Heart right ventricle (tissue), 16 donors: Measurements from ENCODE around the gene ZMYM1. TPM values are rescaled to one million over a fixed set of nuclear protein-coding genes. Genes with fewer than 3 reads are reported as not detected.

Experiments
- ATAC-seq, 8 donors: fragments of 200-7000 bp; cut with Tn5 transposase; one replicate each; pipeline ENCODE4 v1.9.1; 2020; ENCODE audit warnings: mild to moderate bottlenecking in 8 of 8, moderate library complexity in 8 of 8, moderate number of reproducible peaks in 1 of 8
- DNase-seq, 2 donors: peaks; one replicate each; pipeline ENCODE4 v3.0.0-alpha.2; 2020
- H3K27ac ChIP-seq, 10 donors: fragments of 200-600 bp; sonication (generic) in 2 of 10; one replicate each; pipeline versions ENCODE4 v1.5.0 to v1.8.0; 2020 to 2022; ENCODE audit warnings: mild to moderate bottlenecking in 3 of 10
- H3K27me3 ChIP-seq, 7 donors: fragments of 200-600 bp; one replicate each; pipeline ENCODE4 v1.8.0; 2021 to 2022; ENCODE audit warnings: mild to moderate bottlenecking in 2 of 7
- H3K36me3 ChIP-seq, 9 donors: fragments of 200-600 bp; sonication (generic) in 1 of 9; one replicate each; pipeline versions ENCODE4 v1.5.0 to v1.8.0; 2020 to 2022; ENCODE audit warnings: mild to moderate bottlenecking in 2 of 9
- H3K4me1 ChIP-seq, 9 donors: fragments of 200-600 bp; sonication (generic) in 1 of 9; one replicate each; pipeline versions ENCODE4 v1.5.0 to v1.8.0; 2020 to 2022; ENCODE audit warnings: mild to moderate bottlenecking in 4 of 9
- H3K4me3 ChIP-seq, 10 donors: fragments of 200-600 bp; sonication (generic) in 2 of 10; one replicate each; pipeline versions ENCODE4 v1.5.0 to v1.8.0; 2020 to 2022; ENCODE audit warnings: mild to moderate bottlenecking in 7 of 10, moderate library complexity in 2 of 10
- H3K9me3 ChIP-seq, 11 donors: fragments of 200-600 bp in 10 of 11; sonication (generic) in 2 of 11; one replicate each; pipeline versions ENCODE4 v1.5.0 to v1.8.0; 2013 to 2022; ENCODE audit warnings: mild to moderate bottlenecking in 2 of 11, control low read depth in 1 of 11, moderate library complexity in 1 of 11
- WGBS, 2 donors: extraction: QIAGEN DNeasy Blood & Tissue Kit; methylation state at CpG; one replicate each; pipeline ENCODE4 v1.1.7; 2013; ENCODE audit warnings: inconsistent platforms in 1 of 2; 5-methylcytosine and 5-hydroxymethylcytosine counted together
- intact Hi-C, 10 donors: fragments of 100-400 bp; cut with DNase I; formaldehyde crosslinking; loops; one replicate each; pipeline versions ENCODE4 v1.11.1 to v1.14.2; 2022
- polyA plus RNA-seq, 2 donors: library from polyadenylated mRNA; stranded (reverse); fragments of 200-250 nt; gene quantifications; one replicate each; pipeline ENCODE4 v1.2.3, GENCODE V29; 2013
- total RNA-seq, 10 donors: library from RNA; stranded (reverse); fragmentation: NEBNext Ultra II Directional in 3 of 10; extraction: Animal tissue kit (Norgen Biotek cat#: 25700) in 3 of 10; gene quantifications; one replicate each; pipeline versions ENCODE4 v1.2.1 to v1.2.4, GENCODE V29; 2021 to 2023
- TF ChIP-seq, protein P1 (sequence below), 9 donors: fragments of 200-600 bp; sonication (generic) in 2 of 9; IDR thresholded peaks; one replicate each; pipeline versions ENCODE4 v1.5.0 to v1.8.0; 2021 to 2022; ENCODE audit warnings: antibody characterized with exemption in 9 of 9, mild to moderate bottlenecking in 5 of 9, moderate library complexity in 1 of 9
- donor health status: Arrhythmogenic right ventricular cardiomyopathy.
- donor health status: ischemic (EF 13 %, LVEDD 7.1; RV severe dilation, severe dysfunction).
- donor health status: healthy with polysubstance abuse.
- donor health status: DM: no; HTN: yes; CAD: no.
- donor health status: DM: no; HTN: no; CAD: no.
- donor health status: ischemic (EF 25% LVEDD 6.9; RV normal size, moderate dysfunction).
- donor health status: ischemic (EF 25% LVEDD 5.7; RV mildly dilated, moderate dysfunction).
- donor health status: healthy.
- donor health status: DM: yes; HTN: yes; CAD: no.
- donor health status: Ischemic cardiomyopathy.
- donor health status: ischemic (EF 35%, LVEDD 5.7; RV mildly dilated, moderate dysfunction).
- donor health status: nonischemic (EF 11% LVEDD 7.7; RV severe dilation, severe dysfunction).
- donor health status: DM: yes; HTN: yes; CAD: no.
- donor health status: PGD.
- donor health status: ischemic (EF 29% LVEDD 5.4; RV normal size, mild dysfunction).
- donor health status: nonischemic (EF 23%, LVEDD 6.1; RV moderate dilation, normal function).

ZMYM1 gene
- total and polyA plus RNA-seq, 12 donors: 1.2 to 11.0 (median 7.3) TPM

- peaks cover 0 to 24% (median 0%) of the 10 kb centered on the region in 9 donors for H3K36me3 ChIP-seq
- peak in 1 of 2 donors; percentile 27 for DNase-seq
- ATAC-seq: peak in 7 of 8 donors; percentile 3 to 62 (median 44)
Measured at GRCh38 chr1:35030756-35031446, 48.3 kb upstream of the ZMYM1 start.

DNA sequence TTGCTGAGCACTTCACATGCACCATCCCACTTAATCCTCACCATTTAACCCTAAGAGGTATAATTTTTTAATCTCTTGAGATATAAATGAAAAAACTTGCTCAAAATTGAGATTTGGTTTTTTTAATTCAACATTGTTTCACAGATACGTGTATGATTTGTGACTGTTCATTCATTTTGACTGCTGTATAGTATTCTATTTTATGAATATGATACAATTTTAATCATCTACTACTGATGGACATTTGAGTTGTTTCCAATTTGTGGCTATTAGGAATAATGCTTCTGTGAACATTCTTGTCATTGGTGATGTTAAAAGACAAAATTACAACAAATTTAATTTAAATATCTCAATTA is 46.8 kb upstream of the ZMYM1 start:
- TF ChIP-seq, protein P1, sequence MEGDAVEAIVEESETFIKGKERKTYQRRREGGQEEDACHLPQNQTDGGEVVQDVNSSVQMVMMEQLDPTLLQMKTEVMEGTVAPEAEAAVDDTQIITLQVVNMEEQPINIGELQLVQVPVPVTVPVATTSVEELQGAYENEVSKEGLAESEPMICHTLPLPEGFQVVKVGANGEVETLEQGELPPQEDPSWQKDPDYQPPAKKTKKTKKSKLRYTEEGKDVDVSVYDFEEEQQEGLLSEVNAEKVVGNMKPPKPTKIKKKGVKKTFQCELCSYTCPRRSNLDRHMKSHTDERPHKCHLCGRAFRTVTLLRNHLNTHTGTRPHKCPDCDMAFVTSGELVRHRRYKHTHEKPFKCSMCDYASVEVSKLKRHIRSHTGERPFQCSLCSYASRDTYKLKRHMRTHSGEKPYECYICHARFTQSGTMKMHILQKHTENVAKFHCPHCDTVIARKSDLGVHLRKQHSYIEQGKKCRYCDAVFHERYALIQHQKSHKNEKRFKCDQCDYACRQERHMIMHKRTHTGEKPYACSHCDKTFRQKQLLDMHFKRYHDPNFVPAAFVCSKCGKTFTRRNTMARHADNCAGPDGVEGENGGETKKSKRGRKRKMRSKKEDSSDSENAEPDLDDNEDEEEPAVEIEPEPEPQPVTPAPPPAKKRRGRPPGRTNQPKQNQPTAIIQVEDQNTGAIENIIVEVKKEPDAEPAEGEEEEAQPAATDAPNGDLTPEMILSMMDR (IDR thresholded peaks at IDR 0.05): no peak
- intact Hi-C loops: loop anchor here in 3 of 10 donors (5.0 to 10.0 kb wide), 4 partner anchors 40 to 152 kb away; partner anchors contain the start of gene ZMYM1 (in 1 of the 3)
- DNase-seq (no peak), ATAC-seq (no peak)
- peaks cover 0 to 27% (median 20%) of the 10 kb centered on the region in 9 donors for H3K4me1 ChIP-seq
- peaks cover 0 to 9% (median 0%) of the 10 kb centered on the region in 9 donors for H3K36me3 ChIP-seq
- WGBS, 2 donors: 94 to 98% methylated on average over 1 of the region's 1 CpG
- peak overlapping the region in 8 of 10 donors; percentile 60 to 89 (median 68) for H3K4me3 ChIP-seq
- H3K27ac ChIP-seq: peak overlapping the region in 7 of 10 donors; percentile 80 to 96 (median 90)
- peaks cover 0 to 20% (median 8%) of the 10 kb centered on the region in 11 donors for H3K9me3 ChIP-seq
- H3K27me3 ChIP-seq: no peaks in the 10 kb centered on the region

More at GRCh38 chr1:35030756-35031446, 48.3 kb upstream of the ZMYM1 start:
- Histone ChIP-seq H3K4me1 (peaks cover 0 to 27% (median 20%) of the 10 kb centered on the region in 9 donors), H3K27ac (peak overlapping the region; percentile 80 to 97 (median 92)), H3K27me3 (no peaks in the 10 kb centered on the region), H3K9me3 (peaks cover 0 to 20% (median 8%) of the 10 kb centered on the region in 11 donors), H3K4me3 (peak overlapping the region; percentile 55 to 89 (median 66))
- WGBS, 2 donors: 6 to 9% methylated on average over 17 of the region's 17 CpGs
- TF ChIP-seq, protein P1 (IDR thresholded peaks at IDR 0.05): no peak
- intact Hi-C loops: loop anchor here in 3 of 10 donors (2.0 to 10.0 kb wide), 5 partner anchors 39 to 154 kb away; partner anchors contain the start of gene ZMYM1 (in 2 of the 3)

GRCh38 chr1:35033346-35033745 is 45.8 kb upstream of the ZMYM1 start:
- ATAC-seq (no peak), DNase-seq (no peak)
- TF ChIP-seq, protein P1 (IDR thresholded peaks at IDR 0.05): no peak
- Histone ChIP-seq H3K27me3 (no peaks in the 10 kb centered on the region), H3K4me1 (peaks cover 0 to 27% (median 20%) of the 10 kb centered on the region in 9 donors), H3K9me3 (peaks cover 0 to 20% (median 8%) of the 10 kb centered on the region in 11 donors), H3K36me3 (no peaks in the 10 kb centered on the region), H3K4me3 (no peak overlapping the region), H3K27ac (no peak overlapping the region)
- WGBS, 2 donors: 97 to 98% methylated on average over 1 of the region's 1 CpG
- intact Hi-C loops: loop anchor here in 3 of 10 donors (5.0 to 10.0 kb wide), 4 partner anchors 41 to 151 kb away; partner anchors contain the start of gene ZMYM1 (in 1 of the 3)

DNA sequence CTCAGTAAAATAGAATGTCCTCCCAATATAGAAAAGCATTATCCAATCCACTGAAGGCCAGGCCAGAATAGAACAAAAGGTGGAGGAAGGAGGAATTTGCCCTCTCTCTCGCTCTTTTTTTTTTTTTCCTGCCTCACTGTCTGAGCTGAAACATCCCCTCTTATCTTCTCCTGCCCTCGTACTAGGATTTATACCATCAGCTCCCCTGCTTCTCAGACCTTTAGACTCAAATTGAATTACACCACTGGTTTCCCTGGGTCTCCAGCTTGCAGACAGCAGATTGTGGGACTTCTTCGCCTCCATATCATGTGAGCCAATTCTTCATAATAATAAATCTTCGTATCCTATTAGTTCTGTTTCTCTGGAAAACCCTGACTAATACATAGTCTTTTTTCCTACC is 42.6 kb upstream of the ZMYM1 start:
- Histone ChIP-seq H3K4me1 (peaks cover 0 to 3% (median 0%) of the 10 kb centered on the region in 9 donors), H3K27ac (no peak overlapping the region), H3K27me3 (peaks cover 0 to 5% (median 0%) of the 10 kb centered on the region in 7 donors), H3K9me3 (peaks cover 0 to 20% (median 8%) of the 10 kb centered on the region in 11 donors), H3K4me3 (no peak overlapping the region), H3K36me3 (no peaks in the 10 kb centered on the region)
- WGBS, 2 donors: 69 to 71% methylated on average over 4 of the region's 4 CpGs
- intact Hi-C loops: loop anchor here in 2 of 10 donors (10.0 kb wide), 2 partner anchors 138 to 148 kb away; no protein-coding TSS in a partner anchor
- TF ChIP-seq, protein P1 (IDR thresholded peaks at IDR 0.05): no peak
- ATAC-seq (no peak), DNase-seq (no peak)
